Measurements from ENCODE around the gene ANKLE1. TPM values are rescaled to one million over a fixed set of nuclear protein-coding genes. Genes with fewer than 3 reads are reported as not detected.

ANKLE1 gene
- total and polyA plus RNA-seq, 2 donors (not counting 3 experiments of a cell fraction or from before 2014, with no cell fraction given): 1.9 to 3.1 TPM

DNA sequence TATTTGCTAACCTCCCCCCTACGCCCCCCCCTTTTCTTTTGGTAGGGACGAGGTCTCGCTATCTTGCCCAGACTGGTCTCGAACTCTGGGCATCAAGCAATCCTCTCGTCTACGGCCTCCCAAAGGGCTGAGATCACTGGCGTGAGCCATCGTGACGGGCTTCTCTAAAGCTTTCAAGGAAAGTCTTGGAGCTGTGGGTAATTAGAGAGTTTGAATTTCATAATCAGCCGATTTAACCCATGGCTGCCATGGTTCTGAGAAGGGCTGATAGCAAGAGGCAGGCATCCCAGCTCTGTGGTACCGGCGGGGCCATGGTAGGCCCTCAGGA, 22.2 kb downstream of the ANKLE1 start:
- ChIA-PET CTCF (interaction anchor here (1.3 to 3.3 kb wide), 2 partner anchors 10 to 87 kb away, joined by 6 to 70 read pairs; no protein-coding TSS in a partner anchor), POLR2A (no interaction called here)
- H3K27ac ChIP-seq (ENCODE audit: insufficient read depth, low read depth, low read length): no peak overlapping the region

More for the DNA sequence above, 22.2 kb downstream of the ANKLE1 start:
- no peaks in the 10 kb centered on the region for H4K20me1 ChIP-seq (replicated peaks; ENCODE audit: control insufficient read depth, extremely low read depth, insufficient read depth, low read length)
- H3K4me2 ChIP-seq (ENCODE audit: insufficient read depth, low read length): no peak overlapping the region
- FAIRE-seq (no peak), DNase-seq (ENCODE audit: low read depth, low spot score) (no peak)
- H3K27me3 ChIP-seq (ENCODE audit: control insufficient read depth in 2 of 2, insufficient read depth in 2 of 2, low read length in 2 of 2): no peaks in the 10 kb centered on the region
- no peak overlapping the region for H3K9ac ChIP-seq (replicated peaks; ENCODE audit: extremely low read depth, insufficient read depth, low read length)
- H3K4me1 ChIP-seq (ENCODE audit: control insufficient read depth, extremely low read depth, insufficient read depth, low read length): peaks cover 9% of the 10 kb centered on the region
- intact Hi-C loops (cut with micrococcal nuclease): no loop called here
- no peaks in the 10 kb centered on the region for H3K36me3 ChIP-seq (ENCODE audit: control insufficient read depth in 2 of 2, extremely low read depth in 1 of 2, insufficient read depth in 2 of 2, low read length in 2 of 2)
- no peak overlapping the region for H2AFZ ChIP-seq (ENCODE audit: low read depth, low read length)
- H3K9me3 ChIP-seq (replicated peaks; ENCODE audit: control insufficient read depth, insufficient read depth, low read length): no peaks in the 10 kb centered on the region
- no TSS peak for BruUV-seq (replicated peaks)
- no peaks in the 10 kb centered on the region for H3K79me2 ChIP-seq (ENCODE audit: control insufficient read depth, insufficient read depth, low read length)
- no peaks in the 10 kb centered on the region for H3K9me1 ChIP-seq (replicated peaks; ENCODE audit: control insufficient read depth, extremely low read depth, insufficient read depth, low read length)
- no peak overlapping the region for H3K4me3 ChIP-seq (replicated peaks in 1 of 3; ENCODE audit: insufficient read depth in 1 of 3, low read depth in 1 of 3, low read length in 3 of 3)
- dilution Hi-C loops (cut with MboI; ENCODE audit: extremely low pct_ligation_motif_present, low sequenced_read_pairs): no loop called here
- TF ChIP-seq JUN (IDR thresholded peaks at IDR 0.05; ENCODE audit: borderline replicate concordance, insufficient read depth, insufficient read length, low read depth) (no peak), POLR2A (IDR thresholded peaks at IDR 0.05; ENCODE audit: low read depth, low read length) (no peak), FOS (IDR thresholded peaks at IDR 0.05; ENCODE audit: borderline replicate concordance, insufficient read depth, low read length) (no peak), EZH2 (IDR thresholded peaks at IDR 0.05; ENCODE audit: borderline replicate concordance, low read depth, low read length, severe bottlenecking) (no peak), MYC (IDR thresholded peaks at IDR 0.05; ENCODE audit: low read depth, low read length) (no peak), POLR2AphosphoS5 (IDR thresholded peaks at IDR 0.05; ENCODE audit: insufficient read depth, low read depth, low read length) (no peak), GATA2 (IDR thresholded peaks at IDR 0.05; ENCODE audit: insufficient read depth, insufficient read length, low read depth, low read length) (no peak)
- TF ChIP-seq, protein P1, sequence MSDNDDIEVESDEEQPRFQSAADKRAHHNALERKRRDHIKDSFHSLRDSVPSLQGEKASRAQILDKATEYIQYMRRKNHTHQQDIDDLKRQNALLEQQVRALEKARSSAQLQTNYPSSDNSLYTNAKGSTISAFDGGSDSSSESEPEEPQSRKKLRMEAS (IDR thresholded peaks at IDR 0.05; ENCODE audit: insufficient read depth, insufficient read length): no peak
- TF ChIP-seq, protein P2, sequence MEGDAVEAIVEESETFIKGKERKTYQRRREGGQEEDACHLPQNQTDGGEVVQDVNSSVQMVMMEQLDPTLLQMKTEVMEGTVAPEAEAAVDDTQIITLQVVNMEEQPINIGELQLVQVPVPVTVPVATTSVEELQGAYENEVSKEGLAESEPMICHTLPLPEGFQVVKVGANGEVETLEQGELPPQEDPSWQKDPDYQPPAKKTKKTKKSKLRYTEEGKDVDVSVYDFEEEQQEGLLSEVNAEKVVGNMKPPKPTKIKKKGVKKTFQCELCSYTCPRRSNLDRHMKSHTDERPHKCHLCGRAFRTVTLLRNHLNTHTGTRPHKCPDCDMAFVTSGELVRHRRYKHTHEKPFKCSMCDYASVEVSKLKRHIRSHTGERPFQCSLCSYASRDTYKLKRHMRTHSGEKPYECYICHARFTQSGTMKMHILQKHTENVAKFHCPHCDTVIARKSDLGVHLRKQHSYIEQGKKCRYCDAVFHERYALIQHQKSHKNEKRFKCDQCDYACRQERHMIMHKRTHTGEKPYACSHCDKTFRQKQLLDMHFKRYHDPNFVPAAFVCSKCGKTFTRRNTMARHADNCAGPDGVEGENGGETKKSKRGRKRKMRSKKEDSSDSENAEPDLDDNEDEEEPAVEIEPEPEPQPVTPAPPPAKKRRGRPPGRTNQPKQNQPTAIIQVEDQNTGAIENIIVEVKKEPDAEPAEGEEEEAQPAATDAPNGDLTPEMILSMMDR (IDR thresholded peaks at IDR 0.05; ENCODE audit: extremely low read depth in 1 of 2, insufficient read depth in 1 of 2, low read depth in 1 of 2, low read length in 2 of 2): no peak
